Measurements from ENCODE around the gene KLHL29.

KLHL29 gene

DNA sequence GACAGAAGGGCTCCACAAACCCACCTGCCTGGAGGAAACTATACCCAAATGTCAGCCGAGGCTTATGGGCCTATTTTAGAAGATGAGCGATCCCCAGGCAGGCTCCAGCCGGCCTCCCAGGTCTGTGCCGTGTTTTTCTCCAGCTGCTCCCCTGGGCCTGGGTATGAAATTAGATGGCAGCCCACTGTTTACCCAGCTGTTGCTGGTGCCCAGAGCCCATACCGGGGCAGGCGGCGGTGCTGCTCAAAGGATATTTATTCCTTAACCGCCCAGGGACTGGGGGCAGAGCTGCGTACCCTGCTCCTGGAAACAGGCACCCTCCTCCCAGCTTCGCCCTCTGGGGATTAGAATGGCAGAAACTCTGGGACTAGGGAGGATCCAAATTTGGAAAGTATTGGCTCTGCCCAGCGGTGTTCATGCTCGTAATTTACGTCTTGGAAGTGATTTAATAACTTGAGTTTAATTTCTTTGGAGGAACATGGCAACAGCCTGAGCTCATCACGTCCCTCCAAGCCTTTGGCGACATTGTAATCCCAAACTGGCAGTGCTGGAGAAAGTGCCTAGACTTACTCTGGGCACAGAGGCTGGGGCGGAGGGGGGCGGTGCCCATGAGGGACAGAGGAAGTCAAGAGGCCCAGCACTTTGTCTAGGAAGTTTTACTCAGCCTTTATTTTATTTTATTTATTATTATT, 199.2 kb downstream of the KLHL29 start:
- no peak for DNase-seq

- peak; percentile 99 for DNase-seq
Measured at GRCh38 chr2:23585273-23586170, 200.5 kb downstream of the KLHL29 start.

- no peak for DNase-seq
Measured at GRCh38 chr2:23586741-23587306, 201.8 kb downstream of the KLHL29 start.

DNA sequence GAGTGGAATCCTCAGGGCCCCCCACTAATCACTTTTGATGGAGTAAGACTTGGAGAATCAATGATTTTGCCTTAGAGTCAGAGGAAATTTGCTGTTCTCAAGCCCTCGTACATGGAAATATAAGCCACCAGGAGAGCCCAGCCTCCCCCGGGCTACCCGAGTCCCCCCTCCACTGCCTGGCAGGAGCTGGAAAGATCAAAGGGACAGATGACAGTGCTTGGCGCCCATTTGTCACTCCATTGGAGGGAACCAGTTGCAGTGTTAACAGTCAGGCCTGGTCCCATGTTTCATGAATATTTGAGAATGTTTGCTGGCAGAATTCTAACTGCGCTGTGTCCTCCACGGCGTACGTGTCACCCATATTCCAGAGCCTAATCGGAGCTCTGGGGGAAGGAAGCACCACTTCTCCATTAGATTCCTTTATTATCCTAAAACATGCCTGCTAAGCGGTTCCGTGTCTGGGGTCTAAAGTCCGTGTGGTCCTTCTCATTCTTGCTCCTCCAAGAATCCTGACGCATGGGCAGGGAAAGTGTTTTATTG, 202.4 kb downstream of the KLHL29 start:
- no peak for DNase-seq

DNA sequence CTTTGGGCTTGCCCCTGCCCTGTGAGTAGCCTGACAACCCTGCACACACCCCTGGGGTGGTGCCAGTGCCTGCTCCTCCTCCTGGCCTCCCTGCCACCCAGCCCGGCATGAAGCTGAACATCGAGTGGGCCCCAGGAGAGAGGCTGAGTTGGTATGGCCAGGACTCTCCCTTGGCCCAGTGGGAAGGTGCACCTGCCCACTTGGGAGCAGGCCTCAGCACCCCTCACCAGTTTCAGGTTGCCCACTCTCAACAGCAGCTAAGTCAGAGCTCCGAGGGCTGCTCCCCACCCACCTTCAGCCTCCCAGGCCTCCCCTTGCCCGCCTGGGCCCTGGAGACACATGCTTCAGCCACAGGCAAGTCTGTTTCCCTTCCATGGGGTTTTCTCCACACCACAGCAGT, 203.1 kb downstream of the KLHL29 start:
- no peak for DNase-seq

GRCh38 chr2:23588508-23589201, 203.7 kb downstream of the KLHL29 start:
- DNase-seq = no peak

- no peak for DNase-seq
Measured at GRCh38 chr2:23589220-23589647, 204.3 kb downstream of the KLHL29 start.

- DNase-seq = no peak
Measured at GRCh38 chr2:23589739-23590138, 204.8 kb downstream of the KLHL29 start.

DNA sequence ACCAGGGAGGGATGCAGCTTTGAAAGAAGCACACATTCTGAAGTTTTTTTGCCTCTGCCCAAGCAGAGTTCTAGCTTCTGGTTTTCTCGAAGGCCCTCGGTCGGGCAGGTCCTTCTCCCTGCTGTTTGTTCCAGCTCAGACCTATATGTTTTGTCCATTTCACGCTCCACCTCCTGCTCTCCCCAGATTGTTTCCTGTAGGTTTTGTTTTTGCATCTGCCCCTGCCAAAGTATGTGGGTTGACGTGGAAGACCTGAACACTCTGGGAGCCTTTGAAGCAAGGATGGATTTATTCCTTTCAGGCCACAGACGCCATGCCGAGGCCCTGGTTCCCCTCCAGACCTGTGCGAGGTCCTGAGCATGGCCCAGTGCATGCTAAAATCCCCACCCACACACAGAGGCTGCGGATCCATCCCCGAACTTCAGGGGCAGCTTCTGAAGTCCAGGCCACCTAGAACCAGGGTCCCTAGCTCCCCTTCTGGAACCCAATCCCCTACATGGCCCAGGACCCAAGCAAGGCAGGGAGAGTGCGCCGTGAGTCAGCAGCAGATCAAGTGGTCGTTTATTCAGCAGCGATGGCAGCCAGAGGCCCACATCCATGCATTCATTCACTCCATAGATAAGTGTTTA, 205.4 kb downstream of the KLHL29 start:
- DNase-seq = no peak

- DNase-seq = no peak
Measured at GRCh38 chr2:23591111-23591510, 206.1 kb downstream of the KLHL29 start.

- no peak for DNase-seq
Measured at GRCh38 chr2:23592061-23592685, 207.2 kb downstream of the KLHL29 start.

DNA sequence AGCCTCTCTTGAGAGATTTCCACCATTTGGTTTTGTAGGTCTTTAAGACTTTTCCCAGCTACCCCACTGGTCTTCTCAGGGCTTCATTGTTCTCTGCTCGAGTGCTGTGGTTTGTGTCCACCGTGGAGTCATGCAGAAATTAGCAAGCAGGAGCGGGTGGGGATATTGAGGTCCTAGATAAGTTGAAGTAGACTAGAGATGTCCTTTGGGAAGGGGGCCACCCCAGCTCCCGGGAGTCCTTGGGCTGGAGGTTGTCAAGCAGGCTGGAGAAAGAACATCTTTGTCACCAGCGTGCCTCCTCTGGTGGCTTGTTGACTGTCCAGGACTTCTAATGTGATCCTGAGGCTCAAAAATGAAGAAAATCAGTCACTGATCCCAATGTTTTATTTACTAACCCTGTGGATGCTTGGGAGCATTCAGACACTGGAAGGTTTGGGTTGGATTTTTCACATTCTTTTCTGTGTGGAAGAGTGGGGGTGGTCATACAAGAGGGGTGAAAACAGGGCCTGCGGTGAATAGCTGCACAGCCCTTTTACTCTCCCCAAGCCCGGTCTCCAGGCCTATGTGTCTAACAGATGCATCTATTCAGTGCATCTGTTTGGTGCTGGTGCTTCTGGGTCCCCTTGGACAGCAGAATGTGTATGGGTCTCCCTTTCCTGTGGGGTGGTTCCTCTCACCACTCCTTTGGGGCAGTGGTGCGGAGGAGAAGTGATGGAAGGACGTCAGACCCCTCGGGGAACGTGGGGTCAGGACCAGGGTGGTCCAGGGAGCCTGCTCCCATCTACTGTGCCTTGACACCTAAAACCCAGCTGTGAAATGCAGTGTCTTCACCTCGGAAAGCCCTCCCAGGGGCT, 208.1 kb downstream of the KLHL29 start:
- no peak for DNase-seq

- no peak for DNase-seq
Measured at GRCh38 chr2:23593752-23594459, 208.9 kb downstream of the KLHL29 start.

DNA sequence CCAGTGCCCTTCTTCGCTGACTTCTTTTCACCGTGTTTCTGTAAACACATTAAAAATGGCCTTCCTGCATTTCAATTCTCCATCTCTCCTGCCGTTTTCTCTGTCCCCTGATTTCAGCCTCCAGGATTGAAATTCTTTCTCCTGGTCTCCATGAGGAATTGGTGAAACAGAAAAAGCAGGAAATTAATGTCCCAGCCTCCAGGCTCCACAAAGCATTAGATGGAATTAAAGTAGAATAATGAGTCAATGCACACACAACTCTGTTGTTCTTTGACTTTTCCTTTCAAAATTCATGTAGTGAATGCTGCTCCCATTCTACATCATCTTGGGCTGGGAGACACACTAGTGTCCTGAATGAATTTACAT, 209.5 kb downstream of the KLHL29 start:
- no peak for DNase-seq

DNA sequence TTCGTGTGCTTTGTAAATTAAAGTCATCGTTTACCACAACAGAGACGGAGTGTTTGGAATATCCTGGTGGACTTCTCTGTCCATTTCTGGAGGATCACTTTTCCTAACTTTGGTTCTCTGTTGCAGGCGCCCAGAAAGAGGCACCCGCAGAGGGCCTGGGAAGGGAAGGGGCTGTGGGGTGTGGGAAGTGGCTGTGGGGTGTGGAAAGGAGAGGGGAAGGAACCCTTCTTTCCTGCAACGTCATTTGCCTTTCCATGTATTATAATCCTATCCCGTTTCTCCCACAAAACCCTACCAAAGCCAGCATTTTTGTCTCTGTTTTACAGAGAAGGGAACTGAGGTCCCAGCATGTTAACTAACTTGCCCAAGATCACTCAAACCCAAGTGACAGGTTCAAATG, 210.0 kb downstream of the KLHL29 start:
- no peak for DNase-seq

- DNase-seq = no peak
Measured at GRCh38 chr2:23595601-23596251, 210.7 kb downstream of the KLHL29 start.

GRCh38 chr2:23596316-23596885, 211.4 kb downstream of the KLHL29 start:
- DNase-seq = no peak

- DNase-seq = no peak
Measured at GRCh38 chr2:23597687-23598086, 212.7 kb downstream of the KLHL29 start.

GRCh38 chr2:23599006-23599405, 214.0 kb downstream of the KLHL29 start:
- no peak for DNase-seq

Data from NCI-H82 (cell line).